HCT116 (cell line): ENCODE measurements around the gene AUTS2. TPM values are rescaled to one million over a fixed set of nuclear protein-coding genes. Genes with fewer than 3 reads are reported as not detected.

ENCODE experiments used
- ATAC-seq: fragments of 200-7000 bp; cut with Tn5 transposase; 2 replicates; pipeline ENCODE4 v1.9.1; 2020; ENCODE audit warnings: mild to moderate bottlenecking, moderate library complexity
- BruUV-seq: library from RNA; stranded (reverse); fragments of 400-500 nt; replicated peaks from 2 replicates; lab custom pipeline; 2021; lab: Mats Ljungman, UMichigan
- CTCF ChIA-PET: fragments of 300-600 bp; sonication (Branson Sonifier 250); formaldehyde crosslinking; loops from one replicate; lab custom pipeline; 2021; ENCODE audit warnings: antibody characterized with exemption; lab: Charles Lee
- POLR2A ChIA-PET: fragments of 300-600, 350-600 bp; sonication (Branson Sonifier 250); formaldehyde crosslinking; loops from one replicate; lab custom pipeline; 2021; ENCODE audit warnings: antibody characterized with exemption; lab: Charles Lee
- RAD21 ChIA-PET, 2 experiments: fragments of 300-600 bp; sonication (Branson Sonifier 250); formaldehyde crosslinking; loops; one replicate each; lab custom pipeline; 2023; ENCODE audit warnings: low total read pairs in 2 of 2; ENCODE audit not compliant: uncharacterized antibody in 2 of 2, unreplicated experiment in 2 of 2, low non-redundant PET in 1 of 2; lab: Charles Lee
- DNase-seq: peaks from one replicate; pipeline ENCODE4 v3.0.0-alpha.2; 2010; ENCODE audit warnings: low read depth, low spot score
- H2AFZ ChIP-seq: fragments of 200-600 bp; shearing (Covaris generic), sonication (generic); 2 replicates; pipeline ENCODE4 v1.6.1; 2017; ENCODE audit warnings: low read depth, mixed run types, mixed read lengths, antibody characterized with exemption, low read length; ENCODE audit not compliant: poor library complexity, severe bottlenecking
- H3K27ac ChIP-seq: 2 replicates; pipeline ENCODE4 v1.5.1; 2012; ENCODE audit warnings: low read depth, low read length
- H3K27me3 ChIP-seq: fragments of 200-600 bp; sonication (generic); 2 replicates; pipeline ENCODE4 v1.6.1; 2016; ENCODE audit warnings: mixed run types, low read length, mixed read lengths; ENCODE audit not compliant: insufficient read depth
- H3K36me3 ChIP-seq, 2 experiments: fragments of 200-500 bp in 1 of 2; fragments of 200-600 bp in 1 of 2; sonication (Bioruptor generic) in 1 of 2; sonication (generic) in 1 of 2; 2 replicates each; pipeline versions ENCODE4 v1.5.1 to v1.6.1; 2014 to 2016; ENCODE audit warnings: low read length in 2 of 2, inconsistent platforms in 1 of 2, mixed read lengths in 1 of 2, mixed run types in 1 of 2; ENCODE audit not compliant: insufficient read depth in 2 of 2, control insufficient read depth in 1 of 2
- H3K4me1 ChIP-seq, 2 experiments: fragments of 200-600 bp in 1 of 2; sonication (generic) in 1 of 2; 2 replicates each; pipeline versions ENCODE4 v1.5.1 to v1.6.1; 2012 to 2017; ENCODE audit warnings: low read length in 2 of 2, inconsistent platforms in 1 of 2, mild to moderate bottlenecking in 1 of 2, mixed read lengths in 1 of 2, mixed run types in 1 of 2, moderate library complexity in 1 of 2; ENCODE audit not compliant: insufficient read depth in 2 of 2, control insufficient read depth in 1 of 2
- H3K4me2 ChIP-seq: fragments of 200-600 bp; sonication (generic); 2 replicates; pipeline ENCODE4 v1.6.1; 2017; ENCODE audit warnings: mixed run types, low read length, mixed read lengths
- H3K4me3 ChIP-seq, 2 experiments: fragments of 200-600 bp in 1 of 2; sonication (generic) in 1 of 2; replicated peaks in 1 of 2; 2 replicates each; pipeline ENCODE4 v1.5.1; 2011 to 2016; ENCODE audit warnings: low read length in 2 of 2, control low read depth in 1 of 2, low read depth in 1 of 2, mild to moderate bottlenecking in 1 of 2, mixed read lengths in 1 of 2, mixed run types in 1 of 2
- H3K79me2 ChIP-seq: fragments of 200-600 bp; sonication (generic); 2 replicates; pipeline ENCODE4 v1.6.1; 2017; ENCODE audit warnings: mild to moderate bottlenecking, mixed run types, low read length, moderate library complexity, mixed read lengths; ENCODE audit not compliant: insufficient read depth
- H3K9ac ChIP-seq: fragments of 200-600 bp; sonication (generic); 2 replicates; pipeline ENCODE4 v1.6.1; 2016; ENCODE audit warnings: low read length, mixed read lengths
- H3K9me2 ChIP-seq: fragments of 200-600 bp; sonication (generic), shearing (Covaris generic); 2 replicates; pipeline ENCODE4 v1.6.1; 2017; ENCODE audit warnings: mixed run types, mild to moderate bottlenecking, moderate library complexity; ENCODE audit not compliant: insufficient read depth
- H3K9me3 ChIP-seq, 2 experiments: fragments of 200-500 bp in 1 of 2; fragments of 200-600 bp in 1 of 2; sonication (Bioruptor generic) in 1 of 2; sonication (generic) in 1 of 2; 2 replicates each; pipeline ENCODE4 v1.6.1; 2014 to 2017; ENCODE audit warnings: low read length in 2 of 2, mixed read lengths in 2 of 2, inconsistent platforms in 1 of 2, low read depth in 1 of 2, mild to moderate bottlenecking in 1 of 2, mixed run types in 1 of 2, moderate library complexity in 1 of 2; ENCODE audit not compliant: control insufficient read depth in 1 of 2, insufficient read depth in 1 of 2
- H4K20me1 ChIP-seq: fragments of 200-600 bp; sonication (generic), shearing (Covaris generic); 2 replicates; pipeline ENCODE4 v1.6.1; 2017; ENCODE audit warnings: mixed run types, mild to moderate bottlenecking, moderate library complexity; ENCODE audit not compliant: insufficient read depth
- CBX3 ChIP-seq: IDR thresholded peaks from 2 replicates; pipeline ENCODE4 v1.6.1; 2012; ENCODE audit warnings: low read depth
- EGR1 ChIP-seq: IDR thresholded peaks from 2 replicates; pipeline ENCODE4 v1.6.1; 2012; ENCODE audit warnings: low read depth
- ELF1 ChIP-seq: IDR thresholded peaks from 2 replicates; pipeline ENCODE4 v1.6.1; 2012; ENCODE audit warnings: low read depth, borderline replicate concordance
- EZH2 ChIP-seq: fragments of 200-600 bp; sonication (generic); IDR thresholded peaks from 2 replicates; pipeline ENCODE4 v1.6.1; 2017; ENCODE audit warnings: antibody characterized with exemption, mixed run types
- EZH2phosphoT487 ChIP-seq: fragments of 200-600 bp; IDR thresholded peaks from 2 replicates; pipeline ENCODE4 v1.6.1; 2018; ENCODE audit warnings: antibody characterized with exemption, borderline replicate concordance
- JUND ChIP-seq: IDR thresholded peaks from 2 replicates; pipeline ENCODE4 v1.6.1; 2012
- POLR2AphosphoS5 ChIP-seq: IDR thresholded peaks from 2 replicates; pipeline ENCODE4 v1.6.1; 2011; ENCODE audit warnings: mild to moderate bottlenecking, low read depth, low read length, moderate library complexity
- RAD21 ChIP-seq: IDR thresholded peaks from 2 replicates; pipeline ENCODE4 v1.6.1; 2012; ENCODE audit warnings: low read depth, mild to moderate bottlenecking
- SIN3A ChIP-seq: IDR thresholded peaks from 2 replicates; pipeline ENCODE4 v1.6.1; 2012; ENCODE audit warnings: low read depth
- SP1 ChIP-seq: IDR thresholded peaks from 2 replicates; pipeline ENCODE4 v1.6.1; 2012; ENCODE audit warnings: low read depth
- TCF7L2 ChIP-seq: IDR thresholded peaks from 2 replicates; pipeline ENCODE4 v1.7.0; 2011; ENCODE audit warnings: borderline replicate concordance, inconsistent platforms; ENCODE audit not compliant: insufficient read depth, insufficient read length; ENCODE audit errors: extremely low read depth
- YY1 ChIP-seq: IDR thresholded peaks from 2 replicates; pipeline ENCODE4 v1.6.1; 2011; ENCODE audit warnings: low read length, low read depth, moderate library complexity, mild to moderate bottlenecking; ENCODE audit not compliant: insufficient replicate concordance; ENCODE audit errors: extremely low read depth
- ZFX ChIP-seq: fragments of 450-650 bp; IDR thresholded peaks from 2 replicates; pipeline ENCODE4 v1.6.1; 2017
- ZNF274 ChIP-seq: fragments of 200-500 bp; sonication (Bioruptor generic); IDR thresholded peaks from 2 replicates; pipeline ENCODE4 v1.6.1; 2014; ENCODE audit warnings: mild to moderate bottlenecking, low read depth, low read length, inconsistent platforms
- intact Hi-C: fragments of 100-400 bp; cut with micrococcal nuclease; formaldehyde crosslinking; loops from 2 replicates; pipeline ENCODE4 v1.10.0; 2022
- total RNA-seq: library from RNA; stranded (reverse); gene quantifications from one replicate; pipeline ENCODE4 v1.2.1, GENCODE V29; 2021; ENCODE audit not compliant: unreplicated experiment
- TF ChIP-seq, protein P1 (sequence below): IDR thresholded peaks from 2 replicates; pipeline ENCODE4 v1.6.1; 2011; ENCODE audit warnings: mild to moderate bottlenecking, low read length, moderate library complexity; ENCODE audit not compliant: insufficient replicate concordance; ENCODE audit errors: extremely low read depth
- TF ChIP-seq, protein P2 (sequence below): IDR thresholded peaks from 2 replicates; pipeline ENCODE4 v1.6.1; 2012
- TF ChIP-seq, protein P3 (sequence below), 3 experiments: fragments of 200-600 bp in 1 of 3; sonication (generic) in 1 of 3; IDR thresholded peaks in 2 of 3; conservative IDR thresholded peaks in 1 of 3; 2 replicates each; pipeline ENCODE4 v1.5.1; 2012 to 2017; ENCODE audit warnings: low read depth in 2 of 3, low read length in 2 of 3, antibody characterized with exemption in 1 of 3, borderline replicate concordance in 1 of 3, control low read depth in 1 of 3, mild to moderate bottlenecking in 1 of 3, mixed read lengths in 1 of 3, mixed run types in 1 of 3, moderate library complexity in 1 of 3; ENCODE audit not compliant: insufficient read depth in 1 of 3
- TF ChIP-seq, protein P4 (sequence below): IDR thresholded peaks from 2 replicates; pipeline ENCODE4 v1.6.1; 2012

The AUTS2 gene
- total RNA-seq, 1 experiment from 2014 or later, result 0.93 TPM

DNA sequence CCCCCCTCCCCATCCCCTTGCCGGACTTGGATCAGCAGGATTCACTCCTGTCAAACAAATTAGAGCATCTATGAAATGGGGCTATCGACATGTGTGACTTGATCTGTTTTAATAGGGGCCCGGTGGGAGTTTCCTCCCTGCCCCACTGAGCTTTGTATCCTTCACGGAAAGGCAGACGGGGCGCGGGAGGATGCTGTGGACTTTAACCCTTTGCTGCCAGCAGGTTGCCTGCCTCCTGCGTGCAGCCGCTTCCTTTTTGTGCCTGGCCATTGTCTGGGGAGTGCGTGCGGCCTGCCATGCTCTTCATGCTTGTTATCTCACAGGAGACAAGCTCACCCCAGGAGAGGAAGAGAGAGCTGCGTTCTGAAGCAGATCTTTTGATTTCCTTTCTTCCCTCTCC lies 1020.9 kb downstream of the AUTS2 start:
- DNase-seq (no peak), ATAC-seq (no peak)
- no peaks in the 10 kb centered on the region for H3K79me2 ChIP-seq
- H2AFZ ChIP-seq, result no peak overlapping the region
- peaks cover 4 to 19% of the 10 kb centered on the region in 2 experiments; a peak in 2 of 4 replicates for H3K9me3 ChIP-seq
- intact Hi-C loops, result no loop called here
- H3K4me2 ChIP-seq, result no peak overlapping the region
- ChIA-PET CTCF (no interaction called here), RAD21 (no interaction called here), POLR2A (no interaction called here)
- no peak overlapping the region for H3K4me3 ChIP-seq
- H4K20me1 ChIP-seq, result no peaks in the 10 kb centered on the region
- no peaks in the 10 kb centered on the region for H3K4me1 ChIP-seq
- BruUV-seq, result no TSS peak
- H3K9ac ChIP-seq, result no peak overlapping the region
- no peaks in the 10 kb centered on the region for H3K9me2 ChIP-seq
- H3K27me3 ChIP-seq, result no peaks in the 10 kb centered on the region
- no peaks in the 10 kb centered on the region for H3K36me3 ChIP-seq
- no peak overlapping the region for H3K27ac ChIP-seq
- TF ChIP-seq RAD21 (no peak), EZH2 (no peak), ELF1 (no peak)

DNA sequence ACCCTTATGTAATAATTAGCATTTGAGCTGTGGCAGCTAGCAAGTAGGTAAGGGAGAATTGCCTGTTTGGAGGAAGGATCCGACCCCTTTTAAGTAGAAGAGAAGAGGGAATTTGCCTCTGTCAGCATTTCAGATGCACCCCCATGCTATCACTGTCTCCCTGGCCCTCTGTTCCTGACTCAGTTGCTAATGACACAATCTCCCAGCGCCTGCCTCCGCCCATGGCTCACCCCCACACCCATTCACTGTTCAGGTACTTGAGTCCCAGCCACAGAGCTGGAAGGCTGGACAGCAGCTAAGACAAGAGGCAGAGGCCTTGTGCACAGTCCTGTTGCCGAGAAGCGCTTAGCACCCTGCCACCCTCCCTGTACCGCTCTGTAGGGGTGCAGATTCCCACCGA lies 1021.4 kb downstream of the AUTS2 start:
- ATAC-seq (no peak), DNase-seq (no peak)
- no peaks in the 10 kb centered on the region for H3K4me1 ChIP-seq
- BruUV-seq, result no TSS peak
- H3K9ac ChIP-seq, result no peak overlapping the region
- H3K36me3 ChIP-seq, result no peaks in the 10 kb centered on the region
- no peak overlapping the region for H3K4me2 ChIP-seq
- H3K27me3 ChIP-seq, result no peaks in the 10 kb centered on the region
- no peak overlapping the region for H3K27ac ChIP-seq
- H3K9me2 ChIP-seq, result no peaks in the 10 kb centered on the region
- no peak overlapping the region for H3K4me3 ChIP-seq
- peaks cover 4 to 23% of the 10 kb centered on the region in 2 experiments; a peak in 2 of 4 replicates for H3K9me3 ChIP-seq
- H4K20me1 ChIP-seq, result no peaks in the 10 kb centered on the region
- POLR2A ChIA-PET, result no interaction called here
- no peak overlapping the region for H2AFZ ChIP-seq
- intact Hi-C loops, result no loop called here
- CTCF ChIA-PET, result no interaction called here
- RAD21 ChIA-PET, result no interaction called here
- no peaks in the 10 kb centered on the region for H3K79me2 ChIP-seq
- TF ChIP-seq ZNF274, result no peak
- TF ChIP-seq POLR2AphosphoS5, result no peak
- no peak for TF ChIP-seq ELF1
- no peak for TF ChIP-seq EZH2phosphoT487
- TF ChIP-seq, protein P1, sequence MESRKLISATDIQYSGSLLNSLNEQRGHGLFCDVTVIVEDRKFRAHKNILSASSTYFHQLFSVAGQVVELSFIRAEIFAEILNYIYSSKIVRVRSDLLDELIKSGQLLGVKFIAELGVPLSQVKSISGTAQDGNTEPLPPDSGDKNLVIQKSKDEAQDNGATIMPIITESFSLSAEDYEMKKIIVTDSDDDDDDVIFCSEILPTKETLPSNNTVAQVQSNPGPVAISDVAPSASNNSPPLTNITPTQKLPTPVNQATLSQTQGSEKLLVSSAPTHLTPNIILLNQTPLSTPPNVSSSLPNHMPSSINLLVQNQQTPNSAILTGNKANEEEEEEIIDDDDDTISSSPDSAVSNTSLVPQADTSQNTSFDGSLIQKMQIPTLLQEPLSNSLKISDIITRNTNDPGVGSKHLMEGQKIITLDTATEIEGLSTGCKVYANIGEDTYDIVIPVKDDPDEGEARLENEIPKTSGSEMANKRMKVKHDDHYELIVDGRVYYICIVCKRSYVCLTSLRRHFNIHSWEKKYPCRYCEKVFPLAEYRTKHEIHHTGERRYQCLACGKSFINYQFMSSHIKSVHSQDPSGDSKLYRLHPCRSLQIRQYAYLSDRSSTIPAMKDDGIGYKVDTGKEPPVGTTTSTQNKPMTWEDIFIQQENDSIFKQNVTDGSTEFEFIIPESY, result no peak
- TF ChIP-seq, protein P2, sequence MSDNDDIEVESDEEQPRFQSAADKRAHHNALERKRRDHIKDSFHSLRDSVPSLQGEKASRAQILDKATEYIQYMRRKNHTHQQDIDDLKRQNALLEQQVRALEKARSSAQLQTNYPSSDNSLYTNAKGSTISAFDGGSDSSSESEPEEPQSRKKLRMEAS, result no peak
- TF ChIP-seq YY1, result no peak
- TF ChIP-seq SIN3A, result no peak
- no peak for TF ChIP-seq ZFX
- no peak for TF ChIP-seq TCF7L2
- TF ChIP-seq, protein P3, sequence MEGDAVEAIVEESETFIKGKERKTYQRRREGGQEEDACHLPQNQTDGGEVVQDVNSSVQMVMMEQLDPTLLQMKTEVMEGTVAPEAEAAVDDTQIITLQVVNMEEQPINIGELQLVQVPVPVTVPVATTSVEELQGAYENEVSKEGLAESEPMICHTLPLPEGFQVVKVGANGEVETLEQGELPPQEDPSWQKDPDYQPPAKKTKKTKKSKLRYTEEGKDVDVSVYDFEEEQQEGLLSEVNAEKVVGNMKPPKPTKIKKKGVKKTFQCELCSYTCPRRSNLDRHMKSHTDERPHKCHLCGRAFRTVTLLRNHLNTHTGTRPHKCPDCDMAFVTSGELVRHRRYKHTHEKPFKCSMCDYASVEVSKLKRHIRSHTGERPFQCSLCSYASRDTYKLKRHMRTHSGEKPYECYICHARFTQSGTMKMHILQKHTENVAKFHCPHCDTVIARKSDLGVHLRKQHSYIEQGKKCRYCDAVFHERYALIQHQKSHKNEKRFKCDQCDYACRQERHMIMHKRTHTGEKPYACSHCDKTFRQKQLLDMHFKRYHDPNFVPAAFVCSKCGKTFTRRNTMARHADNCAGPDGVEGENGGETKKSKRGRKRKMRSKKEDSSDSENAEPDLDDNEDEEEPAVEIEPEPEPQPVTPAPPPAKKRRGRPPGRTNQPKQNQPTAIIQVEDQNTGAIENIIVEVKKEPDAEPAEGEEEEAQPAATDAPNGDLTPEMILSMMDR (IDR thresholded peaks at IDR 0.05 in 2 of 3, conservative IDR thresholded peaks at IDR 0.05 in 1 of 3; ENCODE audit: borderline replicate concordance in 1 of 3, insufficient read depth in 1 of 3, low read depth in 2 of 3, low read length in 2 of 3), result no peak
- no peak for TF ChIP-seq SP1
- TF ChIP-seq, protein P4, sequence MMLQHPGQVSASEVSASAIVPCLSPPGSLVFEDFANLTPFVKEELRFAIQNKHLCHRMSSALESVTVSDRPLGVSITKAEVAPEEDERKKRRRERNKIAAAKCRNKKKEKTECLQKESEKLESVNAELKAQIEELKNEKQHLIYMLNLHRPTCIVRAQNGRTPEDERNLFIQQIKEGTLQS, result no peak
- TF ChIP-seq RAD21, result no peak
- TF ChIP-seq JUND, result no peak
- TF ChIP-seq EZH2, result no peak
- no peak for TF ChIP-seq CBX3
- no peak for TF ChIP-seq EGR1
